Keratinocyte (primary cell): Measurements from ENCODE around the gene WDR93. TPM values are rescaled to one million over a fixed set of nuclear protein-coding genes. Genes with fewer than 3 reads are reported as not detected.
A peak's percentile ranks its signal among the peaks of the same experiment; 100 is the strongest.

Experiments used
- DNase-seq: peaks from one replicate; pipeline ENCODE4 v3.0.0-alpha.2; 2011; ENCODE audit warnings: low read depth, missing footprints, low spot score
- FAIRE-seq: peaks from 2 replicates; lab custom pipeline; 2011; peaks lifted over from hg19 to GRCh38; lab: Jason Lieb, UNC
- H2AFZ ChIP-seq: 2 replicates; pipeline ENCODE4 v1.6.0; 2012; ENCODE audit warnings: low read length, control low read depth, inconsistent platforms; ENCODE audit not compliant: control insufficient read depth
- H3K27ac ChIP-seq: 2 replicates; pipeline ENCODE4 v1.5.1; 2011; ENCODE audit warnings: low read length; ENCODE audit not compliant: control insufficient read depth, insufficient read depth
- H3K27me3 ChIP-seq: 3 replicates; pipeline ENCODE4 v1.6.0; 2011; ENCODE audit warnings: low read length; ENCODE audit not compliant: control insufficient read depth, insufficient read depth; ENCODE audit errors: extremely low read depth
- H3K36me3 ChIP-seq, 2 experiments: 2 replicates in 1 of 2; 3 replicates in 1 of 2; pipeline ENCODE4 v1.5.1; 2011; ENCODE audit warnings: low read length in 2 of 2, mild to moderate bottlenecking in 1 of 2; ENCODE audit not compliant: control insufficient read depth in 2 of 2, insufficient read depth in 2 of 2; ENCODE audit errors: extremely low read depth in 1 of 2
- H3K4me1 ChIP-seq: 3 replicates; pipeline ENCODE4 v1.5.1; 2011; ENCODE audit warnings: low read length; ENCODE audit not compliant: control insufficient read depth, insufficient read depth; ENCODE audit errors: extremely low read depth
- H3K4me2 ChIP-seq: 3 replicates; pipeline ENCODE4 v1.6.0; 2011; ENCODE audit warnings: low read depth, low read length; ENCODE audit not compliant: control insufficient read depth, insufficient read depth; ENCODE audit errors: extremely low read depth
- H3K4me3 ChIP-seq, 3 experiments: fragments of 200-600 bp in 1 of 3; sonication (generic) in 1 of 3; 2 replicates in 2 of 3; 3 replicates in 1 of 3; pipeline ENCODE4 v1.5.1; 2011 to 2016; ENCODE audit warnings: low read length in 3 of 3, mild to moderate bottlenecking in 3 of 3, control low read depth in 2 of 3, inconsistent platforms in 1 of 3, low read depth in 1 of 3, mixed read lengths in 1 of 3, mixed run types in 1 of 3, moderate library complexity in 1 of 3; ENCODE audit not compliant: control insufficient read depth in 2 of 3, insufficient read depth in 2 of 3; ENCODE audit errors: extremely low read depth in 1 of 3
- H3K79me2 ChIP-seq: 2 replicates; pipeline ENCODE4 v1.6.0; 2012; ENCODE audit warnings: low read length; ENCODE audit not compliant: control insufficient read depth, insufficient read depth
- H3K9ac ChIP-seq: 3 replicates; pipeline ENCODE4 v1.6.0; 2011; ENCODE audit warnings: low read length; ENCODE audit not compliant: control insufficient read depth, insufficient read depth; ENCODE audit errors: extremely low read depth
- H3K9me1 ChIP-seq: 3 replicates; pipeline ENCODE4 v1.6.0; 2011; ENCODE audit warnings: low read length; ENCODE audit not compliant: control insufficient read depth, insufficient read depth; ENCODE audit errors: extremely low read depth
- H3K9me3 ChIP-seq: 2 replicates; pipeline ENCODE4 v1.5.1; 2012; ENCODE audit warnings: low read depth, low read length; ENCODE audit not compliant: control insufficient read depth
- H4K20me1 ChIP-seq: 3 replicates; pipeline ENCODE4 v1.6.0; 2011; ENCODE audit warnings: low read length; ENCODE audit not compliant: control insufficient read depth, insufficient read depth; ENCODE audit errors: extremely low read depth
- CTCF ChIP-seq, 3 experiments: IDR thresholded peaks in 1 of 3; conservative IDR thresholded peaks in 1 of 3; optimal IDR thresholded peaks in 1 of 3; 2 replicates in 2 of 3; 3 replicates in 1 of 3; pipeline versions ENCODE3 to v1.5.1; 2011; ENCODE audit warnings: low read length in 3 of 3, mild to moderate bottlenecking in 3 of 3, moderate library complexity in 2 of 3, control low read depth in 1 of 3, inconsistent platforms in 1 of 3; ENCODE audit not compliant: insufficient read depth in 2 of 3; ENCODE audit errors: extremely low read depth in 1 of 3
- EZH2 ChIP-seq: IDR thresholded peaks from one replicate; pipeline ENCODE4 v1.6.1; 2012; ENCODE audit warnings: inconsistent platforms, mild to moderate bottlenecking, low read length, moderate library complexity
- dilution Hi-C: fragments of 300-500 bp; cut with MboI; formaldehyde crosslinking; loops from one replicate; pipeline ENCODE4 v1.7.0; 2020; ENCODE audit warnings: low sequenced_read_pairs; ENCODE audit not compliant: extremely low pct_ligation_motif_present
- polyA plus RNA-seq, 5 experiments: library from polyadenylated mRNA; depleted of rRNA in 3 of 5; stranded (reverse) in 3 of 5; stranded (forward) in 1 of 5; unstranded in 1 of 5; fragments of >200 nt; gene quantifications; 1 replicate in 1 of 5; 2 replicates in 3 of 5; 3 replicates in 1 of 5; pipeline versions ENCODE4 v1.2.1 to v1.2.3, GENCODE V29; 2011 to 2012; ENCODE audit warnings: missing spikeins in 2 of 5, low read depth in 1 of 5, low replicate concordance in 1 of 5

Gene WDR93
- polyA plus RNA-seq, 1 donor (not counting 4 experiments of a cell fraction or from before 2014, with no cell fraction given): 0.05 TPM

- DNase-seq: no peak
- Histone ChIP-seq H3K36me3 (no peaks in the 10 kb centered on the region), H3K4me1 (peaks cover 4% of the 10 kb centered on the region)
These were observed 60.2 kb downstream of the WDR93 start, which contains the start of gene MESP1 for GRCh38 chr15:89750560-89751542. MESP1 (minus strand) TSS chr15:89751249; CDS start chr15:89751231, 18 bp downstream.

GRCh38 chr15:89751748-89752147 lies 61.1 kb downstream of the WDR93 start:
- Histone ChIP-seq H3K9me3 (no peaks in the 10 kb centered on the region), H3K4me3 (no peak overlapping the region), H3K27ac (no peak overlapping the region), H3K36me3 (no peaks in the 10 kb centered on the region), H3K4me1 (peaks cover 4% of the 10 kb centered on the region), H3K4me2 (no peak overlapping the region), H4K20me1 (no peaks in the 10 kb centered on the region), H2AFZ (no peak overlapping the region), H3K9ac (no peak overlapping the region), H3K9me1 (no peaks in the 10 kb centered on the region), H3K79me2 (no peaks in the 10 kb centered on the region), H3K27me3 (peaks cover 7% of the 10 kb centered on the region)
- DNase-seq (no peak), FAIRE-seq (no peak)
- TF ChIP-seq CTCF (optimal IDR thresholded peaks at IDR 0.05 in 1 of 3, IDR thresholded peaks at IDR 0.05 in 1 of 3, conservative IDR thresholded peaks at IDR 0.05 in 1 of 3; ENCODE audit: extremely low read depth in 1 of 3, insufficient read depth in 2 of 3, low read length in 3 of 3) (no peak), EZH2 (no peak)
- dilution Hi-C loops: loop anchor here (25.0 kb wide), 1 partner anchor 111 kb away; no protein-coding TSS in a partner anchor

More at GRCh38 chr15:89750560-89751542, 60.2 kb downstream of the WDR93 start, which contains the start of gene MESP1:
- Histone ChIP-seq H3K4me3 (peak within 1 kb of the TSS; percentile 38 to 73 (median 61)), H3K27ac (no peak within 1 kb of the TSS), H3K9me3 (no peaks in the 10 kb centered on the region), H3K9me1 (no peaks in the 10 kb centered on the region), H3K4me2 (peak within 1 kb of the TSS; percentile 72), H3K79me2 (no peaks in the 10 kb centered on the region), H2AFZ (peak within 1 kb of the TSS; percentile 69), H3K27me3 (peaks cover 7% of the 10 kb centered on the region), H4K20me1 (no peaks in the 10 kb centered on the region), H3K9ac (peak within 1 kb of the TSS; percentile 40)
- dilution Hi-C loops: loop anchor here (25.0 kb wide), 1 partner anchor 111 kb away; no protein-coding TSS in a partner anchor
- no peak for FAIRE-seq
- no peak for TF ChIP-seq EZH2
- peak; percentile 54 to 78 (median 64) for TF ChIP-seq CTCF (optimal IDR thresholded peaks at IDR 0.05 in 1 of 3, IDR thresholded peaks at IDR 0.05 in 1 of 3, conservative IDR thresholded peaks at IDR 0.05 in 1 of 3; ENCODE audit: extremely low read depth in 1 of 3, insufficient read depth in 2 of 3, low read length in 3 of 3)
